Esophagus muscularis mucosa (tissue), 4 donors: Measurements from ENCODE around the gene EGR4.

Experiments
- EP300 ChIP-seq: sonication (generic); formaldehyde crosslinking; IDR thresholded peaks from one replicate; pipeline ENCODE4 v1.6.1; 2017; ENCODE audit warnings: antibody characterized with exemption
- POLR2A ChIP-seq: fragments of 450-650 bp; IDR thresholded peaks from one replicate; pipeline ENCODE4 v1.6.1; 2017; ENCODE audit warnings: antibody characterized with exemption, moderate library complexity, mild to moderate bottlenecking, low read depth
- POLR2AphosphoS5 ChIP-seq, 2 donors: sonication (generic); formaldehyde crosslinking; IDR thresholded peaks; one replicate each; pipeline ENCODE4 v1.6.1; 2017; ENCODE audit warnings: antibody characterized with exemption in 2 of 2
- TF ChIP-seq, protein P1 (sequence below), 3 experiments: fragments of 200-600 bp in 2 of 3; fragments of 450-650 bp in 1 of 3; sonication (generic) in 2 of 3; IDR thresholded peaks; one replicate each; pipeline ENCODE4 v1.5.1; 2017 to 2019; ENCODE audit warnings: antibody characterized with exemption in 3 of 3, mild to moderate bottlenecking in 2 of 3, moderate library complexity in 1 of 3

DNA sequence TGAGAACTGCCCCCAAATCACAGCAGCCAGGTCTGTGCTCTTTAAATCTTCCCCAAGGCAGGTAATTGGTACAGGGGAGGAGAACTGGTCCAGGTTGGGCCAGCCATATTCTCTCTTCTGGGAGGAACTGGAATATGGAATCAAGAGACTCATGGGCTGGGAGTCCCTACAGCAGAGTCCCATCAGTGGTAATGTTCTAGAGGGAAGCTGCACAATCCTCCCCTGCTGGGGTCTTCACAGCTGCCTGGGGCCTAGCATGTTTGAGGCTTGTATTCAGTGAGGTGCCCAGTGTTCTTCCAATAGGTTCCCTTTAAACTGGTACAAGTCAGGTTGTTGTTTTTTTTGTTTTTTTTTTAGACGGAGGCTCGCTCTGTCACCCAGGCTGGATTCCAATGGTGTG is 21.1 kb upstream of the EGR4 start:
- TF ChIP-seq POLR2AphosphoS5 (IDR thresholded peaks at IDR 0.05) = no peak
- TF ChIP-seq, protein P1, sequence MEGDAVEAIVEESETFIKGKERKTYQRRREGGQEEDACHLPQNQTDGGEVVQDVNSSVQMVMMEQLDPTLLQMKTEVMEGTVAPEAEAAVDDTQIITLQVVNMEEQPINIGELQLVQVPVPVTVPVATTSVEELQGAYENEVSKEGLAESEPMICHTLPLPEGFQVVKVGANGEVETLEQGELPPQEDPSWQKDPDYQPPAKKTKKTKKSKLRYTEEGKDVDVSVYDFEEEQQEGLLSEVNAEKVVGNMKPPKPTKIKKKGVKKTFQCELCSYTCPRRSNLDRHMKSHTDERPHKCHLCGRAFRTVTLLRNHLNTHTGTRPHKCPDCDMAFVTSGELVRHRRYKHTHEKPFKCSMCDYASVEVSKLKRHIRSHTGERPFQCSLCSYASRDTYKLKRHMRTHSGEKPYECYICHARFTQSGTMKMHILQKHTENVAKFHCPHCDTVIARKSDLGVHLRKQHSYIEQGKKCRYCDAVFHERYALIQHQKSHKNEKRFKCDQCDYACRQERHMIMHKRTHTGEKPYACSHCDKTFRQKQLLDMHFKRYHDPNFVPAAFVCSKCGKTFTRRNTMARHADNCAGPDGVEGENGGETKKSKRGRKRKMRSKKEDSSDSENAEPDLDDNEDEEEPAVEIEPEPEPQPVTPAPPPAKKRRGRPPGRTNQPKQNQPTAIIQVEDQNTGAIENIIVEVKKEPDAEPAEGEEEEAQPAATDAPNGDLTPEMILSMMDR (IDR thresholded peaks at IDR 0.05) = no peak
- TF ChIP-seq POLR2A = no peak
- TF ChIP-seq EP300 = no peak
